ENCODE measurements around the gene GPD1L. TPM values are rescaled to one million over a fixed set of nuclear protein-coding genes. Genes with fewer than 3 reads are reported as not detected.
"Not testable (repeated sequence)": the region's sequence is repeated elsewhere in the genome, so short reads cannot be mapped to it uniquely, and the experiment has no call there.

GPD1L gene
- 4.4 TPM for polyA plus RNA-seq (2013, experiment 1 of 2)
- polyA plus RNA-seq (2013, experiment 2 of 2) = 4.5 TPM

DNA sequence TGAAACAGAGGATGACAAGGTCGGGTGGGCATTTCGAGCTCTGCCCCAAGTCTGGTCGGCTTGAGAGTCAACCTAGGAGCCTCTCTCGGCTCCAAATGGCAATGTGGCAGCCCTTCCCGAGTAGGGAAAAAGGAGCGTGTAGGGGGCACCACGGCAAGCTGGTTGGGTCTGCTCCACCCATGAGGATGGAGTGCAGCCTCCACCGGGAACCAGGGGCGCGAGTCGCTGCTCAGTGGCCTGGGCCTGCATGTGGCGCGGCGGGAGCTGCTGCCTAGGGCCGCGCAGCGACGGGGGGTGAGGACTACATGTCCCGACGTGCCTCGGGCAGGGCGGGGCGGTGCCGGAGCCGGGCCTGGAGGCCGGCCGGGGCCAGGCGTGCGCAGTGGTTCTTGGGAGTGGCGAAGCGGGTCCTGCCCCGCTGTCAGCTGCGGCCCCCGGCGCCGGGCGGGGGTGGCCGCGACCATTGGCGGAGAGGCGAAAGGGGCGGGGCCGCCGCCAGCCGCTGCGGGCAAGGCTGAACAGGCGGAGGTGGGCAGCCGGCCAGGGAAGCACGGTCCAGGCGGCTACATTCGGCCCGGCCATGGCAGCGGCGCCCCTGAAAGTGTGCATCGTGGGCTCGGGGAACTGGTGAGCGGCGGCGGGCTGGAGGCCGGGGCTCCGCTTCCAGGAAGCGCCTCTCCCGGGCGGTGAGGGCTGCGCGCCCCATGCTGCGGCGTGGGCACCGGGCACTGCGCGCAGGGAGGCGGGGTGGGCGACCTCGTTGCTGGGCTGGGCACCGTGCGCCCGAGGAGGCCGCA, at the start of gene GPD1L:
TSS of gene GPD1L (plus strand) at position 489 of the 797 bp plus-strand sequence. CDS start at position 581, 92 bp downstream.
- 5% methylated on average over 77 of the region's 78 CpGs for WGBS
- Histone ChIP-seq H3K23ac (ENCODE audit: low read length in 2 of 2) (peak within 1 kb of the TSS in 1 of 2 experiments; percentile 5), H2BK15ac (ENCODE audit: low read depth, poor library complexity, severe bottlenecking) (peak within 1 kb of the TSS; percentile 8), H2AFZ (ENCODE audit: low read depth, low read length) (peak within 1 kb of the TSS; percentile 98), H3K27me3 (ENCODE audit: control insufficient read depth in 1 of 2, insufficient read depth in 1 of 2, low read length in 2 of 2) (no peaks in the 10 kb centered on the region), H3K9ac (ENCODE audit: low read length) (peak within 1 kb of the TSS; percentile 68), H3K4me2 (ENCODE audit: low read length, poor library complexity, severe bottlenecking) (peak within 1 kb of the TSS; percentile 88), H2AK5ac (ENCODE audit: low read length, severe bottlenecking) (no peak within 1 kb of the TSS), H4K8ac (ENCODE audit: low read length) (peak within 1 kb of the TSS; percentile 100), H3K14ac (ENCODE audit: low read length in 2 of 2) (peak within 1 kb of the TSS in 1 of 2 experiments; percentile 35), H3K4ac (ENCODE audit: low read depth in 1 of 2, low read length in 2 of 2) (peak within 1 kb of the TSS in 1 of 2 experiments; percentile 55), H3K9me3 (ENCODE audit: control insufficient read depth, low read length) (peaks cover 21% of the 10 kb centered on the region), H2BK5ac (ENCODE audit: low read depth, low read length, poor library complexity, severe bottlenecking) (no peak within 1 kb of the TSS), H3K4me3 (ENCODE audit: insufficient read depth in 1 of 2, low read depth in 1 of 2, low read length in 2 of 2) (peak within 1 kb of the TSS; percentile 81 to 88), H3K79me1 (replicated peaks; ENCODE audit: low read length, poor library complexity, severe bottlenecking) (peaks cover 15% of the 10 kb centered on the region), H3K36me3 (ENCODE audit: control insufficient read depth in 1 of 2, insufficient read depth in 2 of 2, low read depth in 1 of 2, low read length in 2 of 2) (no peaks in the 10 kb centered on the region), H2BK120ac (ENCODE audit: low read depth, low read length) (no peak within 1 kb of the TSS), H4K91ac (ENCODE audit: low read length) (peak within 1 kb of the TSS; percentile 98), H3K27ac (ENCODE audit: low read length, poor library complexity, severe bottlenecking) (no peak within 1 kb of the TSS), H3K4me1 (ENCODE audit: control insufficient read depth, insufficient read depth, low read depth, low read length) (peaks cover 8% of the 10 kb centered on the region), H3K18ac (ENCODE audit: low read depth in 1 of 2, low read length in 2 of 2) (peak within 1 kb of the TSS; percentile 82 to 95), H2BK12ac (ENCODE audit: low read length in 2 of 2) (peak within 1 kb of the TSS in 1 of 2 experiments; percentile 51)
- peak; percentile 89 for DNase-seq

DNA sequence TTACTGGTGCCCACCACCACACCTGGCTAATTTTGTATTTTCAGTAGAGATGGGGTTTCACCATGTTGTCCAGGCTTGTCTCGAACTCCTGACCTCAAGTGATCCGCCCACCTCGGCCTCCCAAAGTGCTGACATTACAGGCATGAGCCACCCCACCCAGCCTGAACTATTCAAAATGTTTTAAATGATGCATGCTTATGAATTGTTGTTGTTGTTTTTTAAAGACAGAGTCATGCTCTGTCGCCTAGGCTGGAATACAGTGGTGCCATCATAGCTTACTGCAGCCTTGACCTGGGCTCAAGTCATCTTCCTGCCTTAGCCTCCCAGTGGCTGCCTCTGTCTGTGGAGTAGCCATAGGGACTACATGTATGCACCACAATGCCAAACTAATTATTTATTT, 48.0 kb upstream of the GPD1L start:
- not testable (repeated sequence) for H3K4me2 ChIP-seq (ENCODE audit: low read length, poor library complexity, severe bottlenecking); H3K18ac ChIP-seq (ENCODE audit: low read depth in 1 of 2, low read length in 2 of 2); H2BK15ac ChIP-seq (ENCODE audit: low read depth, poor library complexity, severe bottlenecking); H3K27ac ChIP-seq (ENCODE audit: low read length, poor library complexity, severe bottlenecking); H3K9me3 ChIP-seq (ENCODE audit: control insufficient read depth, low read length); H3K27me3 ChIP-seq (ENCODE audit: control insufficient read depth in 1 of 2, insufficient read depth in 1 of 2, low read length in 2 of 2); H2BK12ac ChIP-seq (ENCODE audit: low read length in 2 of 2); H3K4ac ChIP-seq (ENCODE audit: low read depth in 1 of 2, low read length in 2 of 2); H3K36me3 ChIP-seq (ENCODE audit: control insufficient read depth in 1 of 2, insufficient read depth in 2 of 2, low read depth in 1 of 2, low read length in 2 of 2); H3K23ac ChIP-seq (ENCODE audit: low read length in 2 of 2); H3K9ac ChIP-seq (ENCODE audit: low read length); H4K8ac ChIP-seq (ENCODE audit: low read length); H3K14ac ChIP-seq (ENCODE audit: low read length in 2 of 2); H3K79me1 ChIP-seq (replicated peaks; ENCODE audit: low read length, poor library complexity, severe bottlenecking); H2AFZ ChIP-seq (ENCODE audit: low read depth, low read length); H2AK5ac ChIP-seq (ENCODE audit: low read length, severe bottlenecking); H2BK120ac ChIP-seq (ENCODE audit: low read depth, low read length); DNase-seq; H3K4me3 ChIP-seq (ENCODE audit: insufficient read depth in 1 of 2, low read depth in 1 of 2, low read length in 2 of 2); H4K91ac ChIP-seq (ENCODE audit: low read length); H3K4me1 ChIP-seq (ENCODE audit: control insufficient read depth, insufficient read depth, low read depth, low read length); H2BK5ac ChIP-seq (ENCODE audit: low read depth, low read length, poor library complexity, severe bottlenecking)
- WGBS = 84% methylated on average over 4 of the region's 4 CpGs

- no peak for DNase-seq
- Histone ChIP-seq H3K4me3 (ENCODE audit: insufficient read depth in 1 of 2, low read depth in 1 of 2, low read length in 2 of 2) (no peak overlapping the region), H2BK15ac (ENCODE audit: low read depth, poor library complexity, severe bottlenecking) (no peak overlapping the region), H3K14ac (ENCODE audit: low read length in 2 of 2) (no peak overlapping the region), H3K27ac (ENCODE audit: low read length, poor library complexity, severe bottlenecking) (no peak overlapping the region), H4K91ac (ENCODE audit: low read length) (no peak overlapping the region), H3K9me3 (ENCODE audit: control insufficient read depth, low read length) (no peaks in the 10 kb centered on the region), H3K4me1 (ENCODE audit: control insufficient read depth, insufficient read depth, low read depth, low read length) (no peaks in the 10 kb centered on the region), H2AFZ (ENCODE audit: low read depth, low read length) (no peak overlapping the region), H2BK5ac (ENCODE audit: low read depth, low read length, poor library complexity, severe bottlenecking) (no peak overlapping the region), H3K36me3 (ENCODE audit: control insufficient read depth in 1 of 2, insufficient read depth in 2 of 2, low read depth in 1 of 2, low read length in 2 of 2) (no peaks in the 10 kb centered on the region), H3K23ac (ENCODE audit: low read length in 2 of 2) (no peak overlapping the region), H3K27me3 (ENCODE audit: control insufficient read depth in 1 of 2, insufficient read depth in 1 of 2, low read length in 2 of 2) (peaks cover 0 to 4% of the 10 kb centered on the region in 2 experiments), H4K8ac (ENCODE audit: low read length) (no peak overlapping the region), H3K9ac (ENCODE audit: low read length) (no peak overlapping the region), H2BK120ac (ENCODE audit: low read depth, low read length) (no peak overlapping the region), H2BK12ac (ENCODE audit: low read length in 2 of 2) (no peak overlapping the region), H2AK5ac (ENCODE audit: low read length, severe bottlenecking) (no peak overlapping the region), H3K79me1 (replicated peaks; ENCODE audit: low read length, poor library complexity, severe bottlenecking) (no peaks in the 10 kb centered on the region), H3K18ac (ENCODE audit: low read depth in 1 of 2, low read length in 2 of 2) (no peak overlapping the region), H3K4ac (ENCODE audit: low read depth in 1 of 2, low read length in 2 of 2) (no peak overlapping the region), H3K4me2 (ENCODE audit: low read length, poor library complexity, severe bottlenecking) (no peak overlapping the region)
- WGBS = no CpG with 5 or more reads among the region's 4 CpGs
These were observed 43.4 kb upstream of the GPD1L start for GRCh38 chr3:32062950-32063582.

GRCh38 chr3:32066686-32067085, 39.7 kb upstream of the GPD1L start:
- H3K79me1 ChIP-seq (replicated peaks; ENCODE audit: low read length, poor library complexity, severe bottlenecking) = no peaks in the 10 kb centered on the region
- no peak overlapping the region for H2AK5ac ChIP-seq (ENCODE audit: low read length, severe bottlenecking)
- no peak overlapping the region for H2BK15ac ChIP-seq (ENCODE audit: low read depth, poor library complexity, severe bottlenecking)
- no peaks in the 10 kb centered on the region for H3K4me1 ChIP-seq (ENCODE audit: control insufficient read depth, insufficient read depth, low read depth, low read length)
- H3K23ac ChIP-seq (ENCODE audit: low read length in 2 of 2) = no peak overlapping the region
- no peak overlapping the region for H3K18ac ChIP-seq (ENCODE audit: low read depth in 1 of 2, low read length in 2 of 2)
- no peaks in the 10 kb centered on the region for H3K36me3 ChIP-seq (ENCODE audit: control insufficient read depth in 1 of 2, insufficient read depth in 2 of 2, low read depth in 1 of 2, low read length in 2 of 2)
- WGBS = 70% methylated on average over 1 of the region's 2 CpGs
- H2BK5ac ChIP-seq (ENCODE audit: low read depth, low read length, poor library complexity, severe bottlenecking) = no peak overlapping the region
- H4K91ac ChIP-seq (ENCODE audit: low read length) = no peak overlapping the region
- no peak overlapping the region for H3K4ac ChIP-seq (ENCODE audit: low read depth in 1 of 2, low read length in 2 of 2)
- peaks cover 5% of the 10 kb centered on the region for H3K9me3 ChIP-seq (ENCODE audit: control insufficient read depth, low read length)
- H3K4me2 ChIP-seq (ENCODE audit: low read length, poor library complexity, severe bottlenecking) = no peak overlapping the region
- H3K27ac ChIP-seq (ENCODE audit: low read length, poor library complexity, severe bottlenecking) = no peak overlapping the region
- no peak overlapping the region for H2BK12ac ChIP-seq (ENCODE audit: low read length in 2 of 2)
- no peak overlapping the region for H3K4me3 ChIP-seq (ENCODE audit: insufficient read depth in 1 of 2, low read depth in 1 of 2, low read length in 2 of 2)
- no peak overlapping the region for H3K14ac ChIP-seq (ENCODE audit: low read length in 2 of 2)
- no peak for DNase-seq
- H3K9ac ChIP-seq (ENCODE audit: low read length) = no peak overlapping the region
- peaks cover 0 to 14% of the 10 kb centered on the region in 2 experiments for H3K27me3 ChIP-seq (ENCODE audit: control insufficient read depth in 1 of 2, insufficient read depth in 1 of 2, low read length in 2 of 2)
- no peak overlapping the region for H4K8ac ChIP-seq (ENCODE audit: low read length)
- no peak overlapping the region for H2AFZ ChIP-seq (ENCODE audit: low read depth, low read length)
- H2BK120ac ChIP-seq (ENCODE audit: low read depth, low read length) = no peak overlapping the region
